ENCODE data around the gene ALOX15B. TPM values are rescaled to one million over a fixed set of nuclear protein-coding genes. Genes with fewer than 3 reads are reported as not detected.

ALOX15B gene
- total and polyA plus RNA-seq, 2 of the 13 experiments (the other 11 are each of a cell fraction or from before 2014, with no cell fraction given), result not detected

- CTCF ChIA-PET (ENCODE audit: low intra/inter-chr PET ratio, low total read pairs), result no interaction called here
- DNase-seq (ENCODE audit: low spot score) (no peak), FAIRE-seq (no peak), ATAC-seq (no peak)
- Histone ChIP-seq H3K27ac (ENCODE audit: extremely low read length, insufficient read depth, low read length) (no peak overlapping the region), H3K9ac (ENCODE audit: insufficient read depth, low read depth, low read length) (no peak overlapping the region), H3K36me3 (replicated peaks in 1 of 2; ENCODE audit: control insufficient read depth in 1 of 2, insufficient read depth in 2 of 2, low read length in 2 of 2) (no peaks in the 10 kb centered on the region), H3K27me3 (ENCODE audit: control insufficient read depth in 1 of 2, insufficient read depth in 2 of 2, low read length in 2 of 2) (peaks cover 21 to 78% of the 10 kb centered on the region in 2 experiments), H2AFZ (ENCODE audit: low read length) (no peak overlapping the region), H3K4me3 (replicated peaks in 1 of 3; ENCODE audit: insufficient read depth in 1 of 3, low read depth in 2 of 3, low read length in 3 of 3) (no peak overlapping the region), H3K9me3 (ENCODE audit: low read length) (no peaks in the 10 kb centered on the region), H4K20me1 (ENCODE audit: insufficient read depth, low read length) (peaks cover 6% of the 10 kb centered on the region; the same call in 1 of the 2 replicates), H3K79me2 (ENCODE audit: insufficient read depth, low read length) (no peaks in the 10 kb centered on the region), H3K4me1 (ENCODE audit: insufficient read depth, low read length) (peaks cover 24% of the 10 kb centered on the region), H3K4me2 (ENCODE audit: low read depth, low read length) (no peak overlapping the region)
- 41% methylated on average over 12 of the region's 13 CpGs for WGBS (ENCODE audit: low lambda C conversion rate)
- in situ Hi-C loops (cut with HindIII; ENCODE audit: extremely low pct_ligation_motif_present, low pct_unique_long_range_greater_than_20kb), result no loop called here
- POLR2A ChIA-PET, result no interaction called here
- no peak for TF ChIP-seq RAD21 (CRISPR knock-in tag; IDR thresholded peaks at IDR 0.05)
- TF ChIP-seq ZNF234 (CRISPR knock-in tag; conservative IDR thresholded peaks at IDR 0.05), result no peak
- no peak for TF ChIP-seq PCBP1 (IDR thresholded peaks at IDR 0.05; ENCODE audit: borderline replicate concordance, low read depth, low read length)
- TF ChIP-seq ZNF326 (CRISPR knock-in tag; IDR thresholded peaks at IDR 0.05; ENCODE audit: borderline replicate concordance), result no peak
- TF ChIP-seq ZNF724P (CRISPR knock-in tag; IDR thresholded peaks at IDR 0.05; ENCODE audit: borderline replicate concordance), result no peak
- no peak for TF ChIP-seq CEBPB (IDR thresholded peaks at IDR 0.05; ENCODE audit: borderline replicate concordance, low read depth, low read length)
- no peak for TF ChIP-seq EED (CRISPR knock-in tag; IDR thresholded peaks at IDR 0.05)
- TF ChIP-seq EHMT2 (IDR thresholded peaks at IDR 0.05; ENCODE audit: borderline replicate concordance, low read depth, low read length), result no peak
- TF ChIP-seq ZNF432 (CRISPR knock-in tag; IDR thresholded peaks at IDR 0.05; ENCODE audit: borderline replicate concordance), result no peak
- TF ChIP-seq JDP2 (CRISPR knock-in tag; IDR thresholded peaks at IDR 0.05; ENCODE audit: borderline replicate concordance), result no peak
- no peak for TF ChIP-seq ZNF652 (CRISPR knock-in tag; IDR thresholded peaks at IDR 0.05; ENCODE audit: borderline replicate concordance, low read depth)
- TF ChIP-seq DDIT3 (CRISPR knock-in tag; IDR thresholded peaks at IDR 0.05), result no peak
- no peak for TF ChIP-seq DZIP1 (CRISPR knock-in tag; IDR thresholded peaks at IDR 0.05)
- TF ChIP-seq SP5 (CRISPR knock-in tag; IDR thresholded peaks at IDR 0.05; ENCODE audit: borderline replicate concordance, low read depth), result no peak
- no peak for TF ChIP-seq ZNF740 (CRISPR knock-in tag; IDR thresholded peaks at IDR 0.05)
- TF ChIP-seq GTF3A (CRISPR knock-in tag; conservative IDR thresholded peaks at IDR 0.05), result no peak
- TF ChIP-seq HIVEP1 (CRISPR knock-in tag; IDR thresholded peaks at IDR 0.05), result no peak
- TF ChIP-seq ZNF24 (IDR thresholded peaks at IDR 0.05), result no peak
- no peak for TF ChIP-seq SNRNP70 (IDR thresholded peaks at IDR 0.05; ENCODE audit: low read depth, low read length)
- intact Hi-C loops (cut with micrococcal nuclease; ENCODE audit: unreplicated experiment), result no loop called here
- no TSS peak for BruUV-seq (replicated peaks)
These were observed 37.8 kb downstream of the ALOX15B start for GRCh38 chr17:8076502-8077266.
